WTC11 (cell line): ENCODE results near the gene CD86.

Experiments
- CBFB ChIP-seq: sonication (generic); formaldehyde crosslinking; IDR thresholded peaks from 2 replicates; pipeline ENCODE4 v1.8.1; 2022; ENCODE audit warnings: mild to moderate bottlenecking, low read depth, missing genetic modification reagents
- IRF1 ChIP-seq: sonication (generic); formaldehyde crosslinking; IDR thresholded peaks from 2 replicates; pipeline ENCODE4 v1.8.0; 2023; ENCODE audit warnings: missing genetic modification reagents
- TF ChIP-seq, protein P1 (sequence below): fragments of 200-600 bp; IDR thresholded peaks from 2 replicates; pipeline ENCODE4 v1.8.0; 2022; ENCODE audit warnings: antibody characterized with exemption
- TF ChIP-seq, protein P2 (sequence below): sonication (generic); formaldehyde crosslinking; IDR thresholded peaks from 2 replicates; pipeline ENCODE4 v1.8.1; 2023; ENCODE audit warnings: mild to moderate bottlenecking, moderate library complexity, missing genetic modification reagents
- TF ChIP-seq, protein P3 (sequence below): sonication (generic); formaldehyde crosslinking; IDR thresholded peaks from 2 replicates; pipeline ENCODE4 v1.8.0; 2022; ENCODE audit warnings: mild to moderate bottlenecking, missing genetic modification reagents

- TF ChIP-seq, protein P1, sequence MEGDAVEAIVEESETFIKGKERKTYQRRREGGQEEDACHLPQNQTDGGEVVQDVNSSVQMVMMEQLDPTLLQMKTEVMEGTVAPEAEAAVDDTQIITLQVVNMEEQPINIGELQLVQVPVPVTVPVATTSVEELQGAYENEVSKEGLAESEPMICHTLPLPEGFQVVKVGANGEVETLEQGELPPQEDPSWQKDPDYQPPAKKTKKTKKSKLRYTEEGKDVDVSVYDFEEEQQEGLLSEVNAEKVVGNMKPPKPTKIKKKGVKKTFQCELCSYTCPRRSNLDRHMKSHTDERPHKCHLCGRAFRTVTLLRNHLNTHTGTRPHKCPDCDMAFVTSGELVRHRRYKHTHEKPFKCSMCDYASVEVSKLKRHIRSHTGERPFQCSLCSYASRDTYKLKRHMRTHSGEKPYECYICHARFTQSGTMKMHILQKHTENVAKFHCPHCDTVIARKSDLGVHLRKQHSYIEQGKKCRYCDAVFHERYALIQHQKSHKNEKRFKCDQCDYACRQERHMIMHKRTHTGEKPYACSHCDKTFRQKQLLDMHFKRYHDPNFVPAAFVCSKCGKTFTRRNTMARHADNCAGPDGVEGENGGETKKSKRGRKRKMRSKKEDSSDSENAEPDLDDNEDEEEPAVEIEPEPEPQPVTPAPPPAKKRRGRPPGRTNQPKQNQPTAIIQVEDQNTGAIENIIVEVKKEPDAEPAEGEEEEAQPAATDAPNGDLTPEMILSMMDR: no peak
- TF ChIP-seq, protein P2, sequence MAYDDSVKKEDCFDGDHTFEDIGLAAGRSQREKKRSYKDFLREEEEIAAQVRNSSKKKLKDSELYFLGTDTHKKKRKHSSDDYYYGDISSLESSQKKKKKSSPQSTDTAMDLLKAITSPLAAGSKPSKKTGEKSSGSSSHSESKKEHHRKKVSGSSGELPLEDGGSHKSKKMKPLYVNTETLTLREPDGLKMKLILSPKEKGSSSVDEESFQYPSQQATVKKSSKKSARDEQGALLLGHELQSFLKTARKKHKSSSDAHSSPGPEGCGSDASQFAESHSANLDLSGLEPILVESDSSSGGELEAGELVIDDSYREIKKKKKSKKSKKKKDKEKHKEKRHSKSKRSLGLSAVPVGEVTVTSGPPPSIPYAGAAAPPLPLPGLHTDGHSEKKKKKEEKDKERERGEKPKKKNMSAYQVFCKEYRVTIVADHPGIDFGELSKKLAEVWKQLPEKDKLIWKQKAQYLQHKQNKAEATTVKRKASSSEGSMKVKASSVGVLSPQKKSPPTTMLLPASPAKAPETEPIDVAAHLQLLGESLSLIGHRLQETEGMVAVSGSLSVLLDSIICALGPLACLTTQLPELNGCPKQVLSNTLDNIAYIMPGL (CRISPR knock-in tag): no peak
- TF ChIP-seq CBFB (CRISPR knock-in tag): no peak
- TF ChIP-seq, protein P3, sequence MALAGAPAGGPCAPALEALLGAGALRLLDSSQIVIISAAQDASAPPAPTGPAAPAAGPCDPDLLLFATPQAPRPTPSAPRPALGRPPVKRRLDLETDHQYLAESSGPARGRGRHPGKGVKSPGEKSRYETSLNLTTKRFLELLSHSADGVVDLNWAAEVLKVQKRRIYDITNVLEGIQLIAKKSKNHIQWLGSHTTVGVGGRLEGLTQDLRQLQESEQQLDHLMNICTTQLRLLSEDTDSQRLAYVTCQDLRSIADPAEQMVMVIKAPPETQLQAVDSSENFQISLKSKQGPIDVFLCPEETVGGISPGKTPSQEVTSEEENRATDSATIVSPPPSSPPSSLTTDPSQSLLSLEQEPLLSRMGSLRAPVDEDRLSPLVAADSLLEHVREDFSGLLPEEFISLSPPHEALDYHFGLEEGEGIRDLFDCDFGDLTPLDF (CRISPR knock-in tag): no peak
- TF ChIP-seq IRF1 (CRISPR knock-in tag): no peak
These were observed 112.5 kb downstream of the CD86 start for GRCh38 chr3:122167630-122168029.
